ENCODE data around the gene CDH4.
"Not testable (repeated sequence)": the region's sequence is repeated elsewhere in the genome, so short reads cannot be mapped to it uniquely, and the experiment has no call there.

CDH4 gene

GRCh38 chr20:61424011-61424627 lies 172.1 kb downstream of the CDH4 start:
- in situ Hi-C loops (cut with HindIII; ENCODE audit: low sequenced_read_pairs): no loop called here
- TF ChIP-seq CTCF (IDR thresholded peaks at IDR 0.05; ENCODE audit: low read depth, low read length): no peak
- DNase-seq (ENCODE audit: low read depth, low spot score): no peak
- H3K4me3 ChIP-seq (ENCODE audit: low read depth, low read length): no peak overlapping the region

GRCh38 chr20:61424628-61425420 lies 172.8 kb downstream of the CDH4 start:
- TF ChIP-seq CTCF (IDR thresholded peaks at IDR 0.05; ENCODE audit: low read depth, low read length): no peak
- in situ Hi-C loops (cut with HindIII; ENCODE audit: low sequenced_read_pairs): no loop called here
- DNase-seq (ENCODE audit: low read depth, low spot score): no peak
- H3K4me3 ChIP-seq (ENCODE audit: low read depth, low read length): no peak overlapping the region

GRCh38 chr20:61425541-61425991 lies 173.5 kb downstream of the CDH4 start:
- in situ Hi-C loops (cut with HindIII; ENCODE audit: low sequenced_read_pairs); DNase-seq (ENCODE audit: low read depth, low spot score); H3K4me3 ChIP-seq (ENCODE audit: low read depth, low read length): not testable (repeated sequence)

- DNase-seq (ENCODE audit: low read depth, low spot score): no peak
- in situ Hi-C loops (cut with HindIII; ENCODE audit: low sequenced_read_pairs): no loop called here
- no peak for TF ChIP-seq CTCF (IDR thresholded peaks at IDR 0.05; ENCODE audit: low read depth, low read length)
- H3K4me3 ChIP-seq (ENCODE audit: low read depth, low read length): no peak overlapping the region
Measured at GRCh38 chr20:61426352-61426751, 174.3 kb downstream of the CDH4 start.

GRCh38 chr20:61429458-61430227 lies 177.6 kb downstream of the CDH4 start:
- in situ Hi-C loops (cut with HindIII; ENCODE audit: low sequenced_read_pairs): no loop called here
- DNase-seq (ENCODE audit: low read depth, low spot score): no peak
- H3K4me3 ChIP-seq (ENCODE audit: low read depth, low read length): no peak overlapping the region
- TF ChIP-seq CTCF (IDR thresholded peaks at IDR 0.05; ENCODE audit: low read depth, low read length): no peak

- in situ Hi-C loops (cut with HindIII; ENCODE audit: low sequenced_read_pairs): no loop called here
- no peak overlapping the region for H3K4me3 ChIP-seq (ENCODE audit: low read depth, low read length)
- no peak for TF ChIP-seq CTCF (IDR thresholded peaks at IDR 0.05; ENCODE audit: low read depth, low read length)
- DNase-seq (ENCODE audit: low read depth, low spot score): no peak
Measured at GRCh38 chr20:61430228-61430624, 178.2 kb downstream of the CDH4 start.

Data from astrocyte of the spinal cord (primary cell).